HuH-7 (cell line): ENCODE measurements around the gene C2orf69.
"Not testable (repeated sequence)": the region's sequence is repeated elsewhere in the genome, so short reads cannot be mapped to it uniquely, and the experiment has no call there.

Experiments
- DNase-seq: peaks from one replicate; pipeline ENCODE4 v3.0.0; 2011; ENCODE audit warnings: low spot score

C2orf69 gene, protein sequence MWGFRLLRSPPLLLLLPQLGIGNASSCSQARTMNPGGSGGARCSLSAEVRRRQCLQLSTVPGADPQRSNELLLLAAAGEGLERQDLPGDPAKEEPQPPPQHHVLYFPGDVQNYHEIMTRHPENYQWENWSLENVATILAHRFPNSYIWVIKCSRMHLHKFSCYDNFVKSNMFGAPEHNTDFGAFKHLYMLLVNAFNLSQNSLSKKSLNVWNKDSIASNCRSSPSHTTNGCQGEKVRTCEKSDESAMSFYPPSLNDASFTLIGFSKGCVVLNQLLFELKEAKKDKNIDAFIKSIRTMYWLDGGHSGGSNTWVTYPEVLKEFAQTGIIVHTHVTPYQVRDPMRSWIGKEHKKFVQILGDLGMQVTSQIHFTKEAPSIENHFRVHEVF

DNA sequence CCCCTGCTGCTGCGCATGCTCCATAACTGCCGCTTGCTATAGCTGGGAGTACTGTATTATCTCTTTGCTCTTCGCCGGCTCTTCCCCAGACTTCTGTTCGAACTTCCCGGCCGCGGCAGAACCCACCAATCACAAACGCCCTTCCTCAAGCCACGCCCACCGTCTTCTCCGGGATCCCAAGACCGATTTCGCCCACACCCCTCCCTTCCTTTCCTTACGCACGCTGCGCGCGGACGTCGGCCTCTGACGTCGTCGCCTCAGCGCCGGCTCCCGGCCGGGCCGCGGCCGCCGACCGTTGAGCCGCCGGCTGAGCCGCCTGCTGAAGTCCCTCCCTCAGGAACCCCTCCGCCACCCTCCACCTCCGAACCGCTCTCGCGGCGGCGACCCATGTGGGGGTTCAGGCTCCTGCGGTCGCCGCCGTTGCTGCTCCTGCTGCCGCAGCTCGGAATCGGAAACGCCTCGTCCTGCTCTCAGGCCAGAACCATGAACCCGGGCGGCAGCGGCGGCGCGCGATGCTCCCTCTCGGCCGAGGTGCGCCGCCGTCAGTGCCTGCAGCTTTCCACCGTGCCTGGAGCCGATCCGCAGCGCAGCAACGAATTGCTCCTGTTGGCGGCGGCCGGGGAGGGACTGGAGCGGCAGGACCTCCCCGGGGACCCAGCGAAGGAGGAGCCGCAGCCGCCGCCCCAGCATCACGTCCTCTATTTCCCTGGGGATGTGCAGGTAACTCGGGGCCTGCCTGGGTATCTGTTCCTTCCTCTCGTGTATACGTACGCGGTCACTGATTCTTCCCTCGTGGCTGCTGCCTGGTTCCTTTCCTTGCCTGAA lies at the start of gene C2orf69:
TSS of gene C2orf69 (plus strand) at position 242 of the 825 bp plus-strand sequence. CDS start at position 388, 146 bp downstream.
- DNase-seq, result peak; percentile 94

- no peak for DNase-seq
These were observed 48.3 kb upstream of the C2orf69 start for GRCh38 chr2:199862788-199863187.

- no peak for DNase-seq
These were observed 45.2 kb upstream of the C2orf69 start for GRCh38 chr2:199865905-199866304.

DNA sequence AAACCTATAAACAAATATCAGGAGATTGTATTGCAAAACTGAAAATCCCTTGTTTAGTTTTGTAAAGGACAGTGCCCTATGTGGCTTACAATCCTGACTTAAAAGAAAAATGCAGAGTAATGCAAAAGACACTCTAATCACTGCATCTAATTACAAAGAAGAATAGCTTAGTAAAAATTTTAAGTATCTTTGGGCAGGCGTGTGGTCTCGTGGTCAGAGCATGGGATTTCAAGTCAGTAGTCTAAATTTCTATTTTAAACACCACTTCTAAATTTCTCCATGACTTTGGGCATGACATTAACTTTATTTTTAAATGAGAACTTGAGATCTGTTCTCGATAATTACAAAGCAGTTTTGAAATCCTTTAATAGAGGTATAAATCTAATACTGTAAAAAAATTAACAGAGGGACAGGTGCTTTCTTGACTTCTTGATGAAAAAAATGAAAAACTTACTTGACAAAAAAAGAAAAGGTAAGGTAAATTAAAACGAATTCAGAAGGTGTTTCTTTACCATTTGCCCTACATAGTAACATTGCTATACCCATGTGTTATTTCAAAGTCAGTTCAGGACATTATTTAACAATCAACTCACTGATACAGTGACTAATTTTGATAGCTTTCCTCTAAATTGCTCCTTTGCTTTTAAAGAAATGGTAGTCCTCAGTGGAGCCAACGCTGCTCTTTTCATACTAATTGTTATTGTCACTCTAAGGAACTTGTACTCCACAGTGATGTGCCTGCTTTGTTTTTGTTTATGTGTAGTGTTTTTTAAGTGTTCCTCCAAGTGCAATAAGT lies 42.5 kb upstream of the C2orf69 start:
- DNase-seq, result no peak

DNA sequence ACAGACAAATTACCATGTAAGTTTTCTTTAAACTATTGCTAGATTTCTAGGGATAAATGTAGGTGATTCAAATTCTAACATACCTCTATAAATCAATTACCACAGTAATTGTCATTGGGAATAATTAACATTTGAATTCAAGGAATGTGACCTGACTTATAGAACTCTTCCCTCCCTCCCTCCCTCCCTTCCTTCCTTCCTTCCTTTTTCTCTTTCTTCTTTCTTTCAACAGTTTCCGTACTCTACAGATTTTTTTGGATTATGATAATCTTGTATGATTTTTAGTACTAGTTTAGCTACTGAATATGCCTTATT lies 41.9 kb upstream of the C2orf69 start:
- DNase-seq, result no peak

GRCh38 chr2:199869653-199870052 lies 41.4 kb upstream of the C2orf69 start:
- DNase-seq, result no peak

GRCh38 chr2:199870581-199870980 lies 40.5 kb upstream of the C2orf69 start:
- no peak for DNase-seq

GRCh38 chr2:199874209-199874608 lies 36.9 kb upstream of the C2orf69 start:
- no peak for DNase-seq

GRCh38 chr2:199875400-199875799 lies 35.7 kb upstream of the C2orf69 start:
- no peak for DNase-seq

GRCh38 chr2:199882667-199883066 lies 28.4 kb upstream of the C2orf69 start:
- no peak for DNase-seq

- DNase-seq, result no peak
These were observed 27.4 kb upstream of the C2orf69 start for GRCh38 chr2:199883474-199884212.

- DNase-seq, result no peak
These were observed 15.7 kb upstream of the C2orf69 start for GRCh38 chr2:199895406-199895805.

- no peak for DNase-seq
These were observed 14.5 kb upstream of the C2orf69 start for GRCh38 chr2:199896617-199897016.

DNA sequence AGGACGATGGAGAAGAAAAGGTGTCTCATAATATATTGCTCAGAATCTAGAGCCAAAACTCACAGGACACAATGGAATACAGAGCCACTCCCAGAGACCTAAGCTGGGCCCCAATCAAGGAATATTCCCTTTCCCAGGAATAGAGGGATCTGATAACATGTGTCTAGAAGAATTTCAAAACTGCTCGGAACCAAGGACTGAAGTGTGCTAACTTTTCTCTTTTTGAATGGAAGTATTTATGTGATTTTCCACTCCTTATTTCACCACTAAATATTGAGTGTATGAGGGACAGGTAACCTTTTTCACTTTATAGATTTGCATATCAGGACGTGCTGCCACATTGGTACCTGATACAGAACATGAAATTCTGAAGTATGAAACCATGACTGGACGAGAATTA lies 9.2 kb upstream of the C2orf69 start:
- no peak for DNase-seq

DNA sequence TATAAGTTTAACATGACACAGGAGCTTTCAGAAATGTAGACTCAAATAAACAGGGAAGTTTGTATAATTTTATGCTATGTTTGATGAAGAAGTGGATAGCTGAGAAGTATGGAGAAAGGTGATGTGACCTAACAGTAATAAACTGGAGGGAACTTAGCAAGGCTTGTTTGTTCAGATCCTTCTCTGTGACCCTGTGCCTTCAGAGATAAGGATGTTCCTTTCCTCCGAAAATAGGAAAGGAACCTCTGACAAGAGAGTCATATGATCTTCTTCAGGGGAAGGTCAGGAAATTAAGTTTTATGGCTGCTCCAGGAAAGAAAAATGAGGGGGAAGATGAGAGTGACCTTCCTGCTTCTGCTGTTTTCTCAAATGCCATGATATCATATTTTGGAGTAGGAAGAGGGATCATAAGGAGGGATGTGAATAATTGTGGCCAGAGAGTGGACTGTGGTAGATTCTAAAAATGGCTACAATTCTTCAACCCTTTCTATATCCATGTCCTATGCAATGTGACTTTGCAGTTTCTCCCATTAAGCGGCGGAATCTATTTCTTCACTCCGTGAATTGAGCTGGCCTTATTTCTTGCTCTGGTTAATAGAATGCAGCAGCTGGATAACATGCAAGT lies 8.5 kb upstream of the C2orf69 start:
- no peak for DNase-seq

GRCh38 chr2:199903111-199903510 lies 8.0 kb upstream of the C2orf69 start:
- DNase-seq, result no peak

- DNase-seq, result no peak
These were observed 3.9 kb upstream of the C2orf69 start for GRCh38 chr2:199907008-199907714.

- DNase-seq, result no peak
These were observed 598 bp upstream of the C2orf69 start for GRCh38 chr2:199910338-199911051.

DNA sequence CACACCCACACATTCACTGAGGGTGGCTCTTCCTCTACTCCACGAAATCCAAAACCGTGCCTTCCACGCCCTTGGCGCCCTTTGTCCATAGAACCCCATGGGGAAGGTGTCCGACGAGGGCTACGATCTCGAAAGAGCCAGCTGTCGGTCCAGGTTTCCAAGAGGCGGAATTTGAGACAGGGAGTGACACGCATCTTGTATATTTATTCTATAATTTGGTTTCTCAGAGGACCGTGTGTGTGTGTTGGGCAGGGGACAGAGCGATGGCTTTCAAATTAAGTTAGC lies 726 bp downstream of the C2orf69 start:
- DNase-seq, result no peak

DNA sequence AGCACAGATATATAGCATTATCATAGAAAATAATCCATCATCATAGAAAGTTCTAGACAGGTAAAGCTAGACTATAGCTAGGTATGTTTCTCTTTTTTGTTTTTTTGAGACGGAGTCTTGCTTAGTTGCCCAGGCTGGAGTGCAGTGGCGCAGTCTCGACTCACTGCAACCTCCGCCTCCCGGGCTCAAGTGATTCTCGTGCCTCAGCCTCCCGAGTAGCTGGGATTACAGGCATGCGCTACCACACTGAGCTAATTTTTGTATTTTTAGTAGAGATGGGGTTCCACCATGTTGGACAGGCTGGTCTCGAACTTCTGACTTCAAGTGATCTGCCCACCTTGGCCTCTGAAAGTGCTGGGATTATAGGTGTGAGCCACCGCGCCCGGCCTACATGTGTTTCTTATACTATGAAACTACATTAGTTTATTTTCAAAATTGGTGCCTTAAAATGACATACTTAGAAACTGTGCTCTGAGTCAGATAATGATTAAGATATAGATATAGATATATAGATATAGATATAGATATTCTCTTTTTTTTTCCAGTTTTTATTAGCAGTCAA lies 1.5 kb downstream of the C2orf69 start:
- DNase-seq, result not testable (repeated sequence)
